ENCODE data around the gene SEPTIN3. TPM values are rescaled to one million over a fixed set of nuclear protein-coding genes. Genes with fewer than 3 reads are reported as not detected.

Gene SEPTIN3
- total RNA-seq, 1 donor from 2014 or later: 0.46 TPM

DNA sequence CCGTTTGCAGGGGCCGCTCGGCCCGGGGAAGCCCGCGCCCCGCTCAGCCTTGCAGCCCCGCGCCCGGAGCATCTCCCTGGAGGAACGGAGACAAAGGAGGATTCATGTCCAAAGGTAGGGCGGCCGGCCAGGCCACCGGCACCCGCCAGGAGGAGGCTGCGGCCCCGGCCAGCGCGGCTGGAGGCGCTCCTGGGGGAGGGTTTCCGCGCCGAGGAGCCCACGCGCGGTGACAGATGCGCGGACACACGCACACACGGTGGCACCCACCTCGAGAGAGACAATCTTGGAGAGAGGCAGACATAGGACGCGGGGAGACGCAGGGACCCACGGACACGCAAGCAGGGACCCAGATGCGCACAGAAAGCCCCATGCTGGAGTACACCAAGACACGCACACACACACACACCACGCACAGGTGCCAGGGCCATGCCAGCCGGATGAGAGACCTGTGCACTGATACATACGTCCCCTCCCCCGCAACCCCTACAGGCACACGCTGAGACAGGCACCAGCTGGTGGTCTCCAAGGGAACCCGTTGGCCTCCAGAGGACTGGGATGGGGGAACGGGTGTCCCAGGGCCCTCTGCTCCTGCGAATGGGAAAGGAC is 7.8 kb downstream of the SEPTIN3 start:
- H3K9me3 Mint-ChIP-seq (ENCODE audit: unreplicated experiment): no peaks in the 10 kb centered on the region
- H3K4me1 Mint-ChIP-seq (ENCODE audit: unreplicated experiment): peaks cover 3% of the 10 kb centered on the region
- DNase-seq (ENCODE audit: extremely low spot score, unreplicated experiment): no peak
- no peak for TF ChIP-seq CTCF (IDR thresholded peaks at IDR 0.05)
- no peak overlapping the region for H3K27ac Mint-ChIP-seq (ENCODE audit: unreplicated experiment)
- no peaks in the 10 kb centered on the region for H3K36me3 Mint-ChIP-seq (ENCODE audit: unreplicated experiment)
- peaks cover 51% of the 10 kb centered on the region for H3K27me3 Mint-ChIP-seq (ENCODE audit: unreplicated experiment)
- H3K4me3 Mint-ChIP-seq (ENCODE audit: unreplicated experiment): peak overlapping the region; percentile 32

GRCh38 chr22:41978732-41979131 is 9.5 kb downstream of the SEPTIN3 start:
- no peak for TF ChIP-seq CTCF (IDR thresholded peaks at IDR 0.05)
- no peak overlapping the region for H3K4me3 Mint-ChIP-seq (ENCODE audit: unreplicated experiment)
- peaks cover 45% of the 10 kb centered on the region for H3K27me3 Mint-ChIP-seq (ENCODE audit: unreplicated experiment)

GRCh38 chr22:41979423-41980250 is 10.4 kb downstream of the SEPTIN3 start:
- H3K9me3 Mint-ChIP-seq (ENCODE audit: unreplicated experiment): no peaks in the 10 kb centered on the region
- no peak for TF ChIP-seq CTCF (IDR thresholded peaks at IDR 0.05)
- no peak for DNase-seq (ENCODE audit: extremely low spot score, unreplicated experiment)
- no peak overlapping the region for H3K4me3 Mint-ChIP-seq (ENCODE audit: unreplicated experiment)
- H3K36me3 Mint-ChIP-seq (ENCODE audit: unreplicated experiment): no peaks in the 10 kb centered on the region
- H3K4me1 Mint-ChIP-seq (ENCODE audit: unreplicated experiment): peaks cover 8% of the 10 kb centered on the region
- no peak overlapping the region for H3K27ac Mint-ChIP-seq (ENCODE audit: unreplicated experiment)
- peaks cover 49% of the 10 kb centered on the region for H3K27me3 Mint-ChIP-seq (ENCODE audit: unreplicated experiment)

More at GRCh38 chr22:41978732-41979131, 9.5 kb downstream of the SEPTIN3 start:
- H3K36me3 Mint-ChIP-seq (ENCODE audit: unreplicated experiment): no peaks in the 10 kb centered on the region
- peaks cover 6% of the 10 kb centered on the region for H3K4me1 Mint-ChIP-seq (ENCODE audit: unreplicated experiment)
- DNase-seq (ENCODE audit: extremely low spot score, unreplicated experiment): no peak
- H3K9me3 Mint-ChIP-seq (ENCODE audit: unreplicated experiment): no peaks in the 10 kb centered on the region
- H3K27ac Mint-ChIP-seq (ENCODE audit: unreplicated experiment): no peak overlapping the region

DNA sequence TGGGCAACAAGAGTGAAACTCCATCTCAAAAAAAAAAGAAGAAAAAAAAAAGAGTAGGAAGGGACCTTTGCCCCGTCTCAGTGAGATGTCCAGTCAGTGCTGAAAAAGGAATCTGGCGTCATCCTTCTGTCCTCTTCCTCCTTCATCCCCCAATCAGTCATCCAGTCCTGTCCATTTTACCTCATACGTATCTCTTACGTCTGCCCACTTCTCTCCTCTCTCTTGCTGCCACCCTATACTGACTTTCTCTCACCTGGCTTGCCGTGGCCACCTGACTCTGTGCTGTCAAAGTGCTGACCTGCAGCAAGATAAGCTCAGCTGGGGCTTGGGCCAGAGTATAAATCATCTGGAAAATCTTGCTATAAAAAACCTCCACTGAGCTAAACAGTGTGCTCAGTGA is 13.6 kb downstream of the SEPTIN3 start:
- Mint-ChIP-seq H3K27me3 (ENCODE audit: unreplicated experiment) (peaks cover 30% of the 10 kb centered on the region), H3K4me1 (ENCODE audit: unreplicated experiment) (peaks cover 5% of the 10 kb centered on the region), H3K9me3 (ENCODE audit: unreplicated experiment) (no peaks in the 10 kb centered on the region), H3K4me3 (ENCODE audit: unreplicated experiment) (no peak overlapping the region), H3K36me3 (ENCODE audit: unreplicated experiment) (no peaks in the 10 kb centered on the region), H3K27ac (ENCODE audit: unreplicated experiment) (no peak overlapping the region)
- no peak for DNase-seq (ENCODE audit: extremely low spot score, unreplicated experiment)
- no peak for TF ChIP-seq CTCF (IDR thresholded peaks at IDR 0.05)
